HepG2 (cell line): ENCODE measurements around the gene TTC22. TPM values are rescaled to one million over a fixed set of nuclear protein-coding genes. Genes with fewer than 3 reads are reported as not detected.

ENCODE experiments used
- ISX ChIP-seq: sonication (generic); formaldehyde crosslinking; conservative IDR thresholded peaks from 2 replicates; pipeline ENCODE4 v1.5.0; 2020; ENCODE audit warnings: missing genetic modification reagents
- KDM3A ChIP-seq: IDR thresholded peaks from 2 replicates; pipeline ENCODE4 v1.6.1; 2018; ENCODE audit warnings: low read depth, missing compliant biosample characterization
- PLSCR1 ChIP-seq: sonication (generic); formaldehyde crosslinking; IDR thresholded peaks from 2 replicates; pipeline ENCODE4 v1.5.0; 2020; ENCODE audit warnings: missing genetic modification reagents, mild to moderate bottlenecking, borderline replicate concordance
- TARDBP ChIP-seq: sonication (generic); formaldehyde crosslinking; IDR thresholded peaks from 2 replicates; pipeline ENCODE4 v1.8.0; 2022; ENCODE audit warnings: mild to moderate bottlenecking, missing genetic modification reagents
- THYN1 ChIP-seq: sonication (generic); formaldehyde crosslinking; IDR thresholded peaks from 2 replicates; pipeline ENCODE4 v1.8.1; 2023; ENCODE audit warnings: low read depth, mild to moderate bottlenecking, moderate library complexity, missing genetic modification reagents, borderline replicate concordance
- ZBTB49 ChIP-seq: sonication (generic); formaldehyde crosslinking; IDR thresholded peaks from 2 replicates; pipeline ENCODE4 v1.4.0; 2020; ENCODE audit warnings: missing genetic modification reagents, borderline replicate concordance
- ZNF235 ChIP-seq: sonication (generic); formaldehyde crosslinking; IDR thresholded peaks from 2 replicates; pipeline ENCODE4 v1.8.1; 2023; ENCODE audit warnings: mild to moderate bottlenecking, missing genetic modification reagents, borderline replicate concordance
- ZNF280B ChIP-seq: sonication (generic); formaldehyde crosslinking; IDR thresholded peaks from 2 replicates; pipeline ENCODE4 v1.5.0; 2020; ENCODE audit warnings: missing genetic modification reagents, mild to moderate bottlenecking, borderline replicate concordance
- ZNF468 ChIP-seq: sonication (generic); formaldehyde crosslinking; IDR thresholded peaks from 2 replicates; pipeline ENCODE4 v1.8.0; 2022; ENCODE audit warnings: mild to moderate bottlenecking, moderate library complexity, missing genetic modification reagents
- polyA plus RNA-seq, 8 experiments: library from polyadenylated mRNA; depleted of rRNA in 3 of 8; stranded (reverse) in 7 of 8; unstranded in 1 of 8; fragments of >200 nt; fragmentation: Illumina TruSeq in 4 of 8; extraction: Trizol in 4 of 8; gene quantifications; 2 replicates each; pipeline versions ENCODE4 v1.2.1 to v1.2.3, GENCODE V29; 2011 to 2016; ENCODE audit warnings: low read depth in 4 of 8, missing spikeins in 1 of 8, mixed read lengths in 1 of 8; ENCODE audit not compliant: insufficient read depth in 1 of 8
- total RNA-seq, 5 experiments: library from RNA; depleted of rRNA; stranded (reverse); fragments of >200 nt; fragmentation: Illumina TruSeq; extraction: Trizol; gene quantifications; 2 replicates each; pipeline ENCODE4 v1.2.3, GENCODE V29; 2016; ENCODE audit warnings: low read depth in 1 of 5
- TF ChIP-seq, protein P1 (sequence below): sonication (generic); formaldehyde crosslinking; IDR thresholded peaks from 2 replicates; pipeline ENCODE4 v1.4.0; 2020; ENCODE audit warnings: mild to moderate bottlenecking, missing genetic modification reagents
- TF ChIP-seq, protein P2 (sequence below): sonication (generic); formaldehyde crosslinking; IDR thresholded peaks from 2 replicates; pipeline ENCODE4 v1.8.1; 2023; ENCODE audit warnings: mild to moderate bottlenecking, missing genetic modification reagents, borderline replicate concordance
- TF ChIP-seq, protein P3 (sequence below), 2 experiments: sonication (generic) in 1 of 2; formaldehyde crosslinking in 1 of 2; IDR thresholded peaks; 2 replicates each; pipeline versions ENCODE4 v1.4.0 to v1.6.1; 2016 to 2020; ENCODE audit warnings: borderline replicate concordance in 1 of 2, low read depth in 1 of 2, mild to moderate bottlenecking in 1 of 2, missing genetic modification reagents in 1 of 2

TTC22 gene
- total and polyA plus RNA-seq, 2 of the 13 experiments (the other 11 are each of a cell fraction or from before 2014, with no cell fraction given), result not detected

DNA sequence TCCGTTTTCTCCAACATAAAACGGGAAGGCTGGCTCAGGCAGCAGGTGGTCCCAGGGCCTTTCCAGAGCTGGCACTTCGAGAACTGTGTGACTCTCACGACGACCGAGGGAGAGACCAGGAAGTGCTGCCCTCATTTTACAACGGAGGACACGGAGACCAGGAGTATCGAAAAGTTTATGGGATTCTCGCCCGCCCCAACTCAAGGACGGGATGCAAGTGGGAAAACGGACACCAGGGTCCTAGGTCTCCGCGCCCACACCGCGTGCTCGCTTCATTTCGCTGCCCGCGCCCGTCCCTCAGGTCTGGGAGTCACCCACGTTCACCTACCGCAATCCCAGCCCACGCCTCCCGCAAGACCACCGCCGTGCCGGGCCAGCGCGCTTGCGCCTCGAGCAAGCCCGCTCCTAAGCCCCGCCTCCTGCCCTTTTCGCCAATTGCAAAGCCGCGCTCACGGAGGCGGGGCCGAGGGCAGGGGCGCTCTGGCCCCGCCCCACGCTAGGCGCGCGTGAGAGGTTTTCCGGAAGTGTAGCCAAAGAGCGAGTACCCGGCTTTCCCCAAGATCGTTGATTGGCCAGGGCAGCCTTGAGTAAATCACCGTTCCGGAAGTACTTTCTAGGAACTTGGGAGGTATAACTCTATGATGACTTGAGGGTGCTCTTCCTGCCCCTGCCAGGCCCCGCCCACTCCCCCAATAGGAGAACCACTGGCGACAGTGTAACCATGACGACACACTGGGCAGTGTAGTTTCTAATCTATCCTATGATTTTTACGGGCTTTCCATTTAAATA, 36.8 kb downstream of the TTC22 start, which contains the start of gene PARS2 (continued):
- TF ChIP-seq, protein P1, sequence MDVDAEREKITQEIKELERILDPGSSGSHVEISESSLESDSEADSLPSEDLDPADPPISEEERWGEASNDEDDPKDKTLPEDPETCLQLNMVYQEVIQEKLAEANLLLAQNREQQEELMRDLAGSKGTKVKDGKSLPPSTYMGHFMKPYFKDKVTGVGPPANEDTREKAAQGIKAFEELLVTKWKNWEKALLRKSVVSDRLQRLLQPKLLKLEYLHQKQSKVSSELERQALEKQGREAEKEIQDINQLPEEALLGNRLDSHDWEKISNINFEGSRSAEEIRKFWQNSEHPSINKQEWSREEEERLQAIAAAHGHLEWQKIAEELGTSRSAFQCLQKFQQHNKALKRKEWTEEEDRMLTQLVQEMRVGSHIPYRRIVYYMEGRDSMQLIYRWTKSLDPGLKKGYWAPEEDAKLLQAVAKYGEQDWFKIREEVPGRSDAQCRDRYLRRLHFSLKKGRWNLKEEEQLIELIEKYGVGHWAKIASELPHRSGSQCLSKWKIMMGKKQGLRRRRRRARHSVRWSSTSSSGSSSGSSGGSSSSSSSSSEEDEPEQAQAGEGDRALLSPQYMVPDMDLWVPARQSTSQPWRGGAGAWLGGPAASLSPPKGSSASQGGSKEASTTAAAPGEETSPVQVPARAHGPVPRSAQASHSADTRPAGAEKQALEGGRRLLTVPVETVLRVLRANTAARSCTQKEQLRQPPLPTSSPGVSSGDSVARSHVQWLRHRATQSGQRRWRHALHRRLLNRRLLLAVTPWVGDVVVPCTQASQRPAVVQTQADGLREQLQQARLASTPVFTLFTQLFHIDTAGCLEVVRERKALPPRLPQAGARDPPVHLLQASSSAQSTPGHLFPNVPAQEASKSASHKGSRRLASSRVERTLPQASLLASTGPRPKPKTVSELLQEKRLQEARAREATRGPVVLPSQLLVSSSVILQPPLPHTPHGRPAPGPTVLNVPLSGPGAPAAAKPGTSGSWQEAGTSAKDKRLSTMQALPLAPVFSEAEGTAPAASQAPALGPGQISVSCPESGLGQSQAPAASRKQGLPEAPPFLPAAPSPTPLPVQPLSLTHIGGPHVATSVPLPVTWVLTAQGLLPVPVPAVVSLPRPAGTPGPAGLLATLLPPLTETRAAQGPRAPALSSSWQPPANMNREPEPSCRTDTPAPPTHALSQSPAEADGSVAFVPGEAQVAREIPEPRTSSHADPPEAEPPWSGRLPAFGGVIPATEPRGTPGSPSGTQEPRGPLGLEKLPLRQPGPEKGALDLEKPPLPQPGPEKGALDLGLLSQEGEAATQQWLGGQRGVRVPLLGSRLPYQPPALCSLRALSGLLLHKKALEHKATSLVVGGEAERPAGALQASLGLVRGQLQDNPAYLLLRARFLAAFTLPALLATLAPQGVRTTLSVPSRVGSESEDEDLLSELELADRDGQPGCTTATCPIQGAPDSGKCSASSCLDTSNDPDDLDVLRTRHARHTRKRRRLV (CRISPR knock-in tag), result no peak; the same call in 1 of the 2 replicates
- no peak for TF ChIP-seq ZNF468 (CRISPR knock-in tag)
- TF ChIP-seq ISX (CRISPR knock-in tag), result no peak; the same call in 1 of the 2 replicates
- TF ChIP-seq ZNF280B (CRISPR knock-in tag), result peak; percentile 91; the same call in 1 of the 2 replicates
- no peak for TF ChIP-seq THYN1 (CRISPR knock-in tag)
- TF ChIP-seq PLSCR1 (CRISPR knock-in tag), result no peak
- TF ChIP-seq TARDBP (CRISPR knock-in tag), result peak; percentile 35; the same call in 1 of the 2 replicates
- no peak for TF ChIP-seq ZBTB49 (CRISPR knock-in tag)
- TF ChIP-seq, protein P2, sequence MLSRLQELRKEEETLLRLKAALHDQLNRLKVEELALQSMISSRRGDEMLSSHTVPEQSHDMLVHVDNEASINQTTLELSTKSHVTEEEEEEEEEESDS (CRISPR knock-in tag), result no peak
- 0 out of 2 replicates have a peak, but pooled peaks have one; percentile 29 for TF ChIP-seq ZNF235
- no peak for TF ChIP-seq KDM3A (CRISPR knock-in tag)
- TF ChIP-seq, protein P3, sequence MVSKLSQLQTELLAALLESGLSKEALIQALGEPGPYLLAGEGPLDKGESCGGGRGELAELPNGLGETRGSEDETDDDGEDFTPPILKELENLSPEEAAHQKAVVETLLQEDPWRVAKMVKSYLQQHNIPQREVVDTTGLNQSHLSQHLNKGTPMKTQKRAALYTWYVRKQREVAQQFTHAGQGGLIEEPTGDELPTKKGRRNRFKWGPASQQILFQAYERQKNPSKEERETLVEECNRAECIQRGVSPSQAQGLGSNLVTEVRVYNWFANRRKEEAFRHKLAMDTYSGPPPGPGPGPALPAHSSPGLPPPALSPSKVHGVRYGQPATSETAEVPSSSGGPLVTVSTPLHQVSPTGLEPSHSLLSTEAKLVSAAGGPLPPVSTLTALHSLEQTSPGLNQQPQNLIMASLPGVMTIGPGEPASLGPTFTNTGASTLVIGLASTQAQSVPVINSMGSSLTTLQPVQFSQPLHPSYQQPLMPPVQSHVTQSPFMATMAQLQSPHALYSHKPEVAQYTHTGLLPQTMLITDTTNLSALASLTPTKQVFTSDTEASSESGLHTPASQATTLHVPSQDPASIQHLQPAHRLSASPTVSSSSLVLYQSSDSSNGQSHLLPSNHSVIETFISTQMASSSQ (IDR thresholded peaks at IDR 0.05; ENCODE audit: low read depth), result no peak
- TF ChIP-seq, protein P3 (CRISPR knock-in tag; IDR thresholded peaks at IDR 0.05; ENCODE audit: borderline replicate concordance), result no peak
